GM12878 (cell line): ENCODE results near the gene BUB1B. TPM values are rescaled to one million over a fixed set of nuclear protein-coding genes. Genes with fewer than 3 reads are reported as not detected.

Source experiments
- ATAC-seq: fragments of 200-7000 bp; cut with Tn5 transposase; 3 replicates; pipeline ENCODE4 v1.9.1; 2020; ENCODE audit warnings: mild to moderate bottlenecking, moderate library complexity
- BruUV-seq: library from RNA; stranded (reverse); fragments of 400-500 nt; replicated peaks from 2 replicates; lab custom pipeline; 2021; lab: Mats Ljungman, UMichigan
- CTCF ChIA-PET: fragments of 300-600 bp; sonication (Branson Sonifier 250); formaldehyde crosslinking; extraction: SDS; loops from one replicate; lab custom pipeline; 2021; ENCODE audit warnings: inconsistent platforms; lab: Yijun Ruan, JAX
- POLR2A ChIA-PET: fragments of 350-600 bp; formaldehyde crosslinking; extraction: SDS; loops from one replicate; lab custom pipeline; 2021; ENCODE audit warnings: inconsistent platforms; lab: Charles Lee
- RAD21 ChIA-PET: fragments of 300-600 bp; sonication (Branson Sonifier 250); formaldehyde crosslinking; loops from one replicate; lab custom pipeline; 2023; ENCODE audit warnings: antibody characterized with exemption; ENCODE audit not compliant: unreplicated experiment; lab: Charles Lee
- SMC1A ChIA-PET: fragments of 300-600 bp; sonication (Branson Sonifier 250); formaldehyde crosslinking; loops from one replicate; lab custom pipeline; 2023; ENCODE audit not compliant: unreplicated experiment, uncharacterized antibody; lab: Charles Lee
- DNase-seq: peaks from one replicate; pipeline ENCODE4 v3.0.0-alpha.2; 2011; ENCODE audit warnings: low read depth, low spot score
- FAIRE-seq: peaks from 3 replicates; lab custom pipeline; 2011; peaks lifted over from hg19 to GRCh38; lab: Jason Lieb, UNC
- H2AFZ ChIP-seq: 2 replicates; pipeline ENCODE4 v1.6.0; 2011; ENCODE audit warnings: low read depth, low read length, control low read depth; ENCODE audit not compliant: control insufficient read depth
- H3K27ac ChIP-seq: 2 replicates; pipeline ENCODE4 v1.5.1; 2011; ENCODE audit warnings: control low read depth; ENCODE audit not compliant: control insufficient read depth, insufficient read depth
- H3K27me3 ChIP-seq, 2 experiments: replicated peaks in 1 of 2; 2 replicates each; pipeline versions ENCODE4 v1.6.0 to v1.6.1; 2011; ENCODE audit warnings: low read length in 1 of 2; ENCODE audit not compliant: control insufficient read depth in 2 of 2, insufficient read depth in 2 of 2
- H3K36me3 ChIP-seq, 2 experiments: 2 replicates each; pipeline ENCODE4 v1.5.1; 2011; ENCODE audit warnings: low read length in 1 of 2; ENCODE audit not compliant: control insufficient read depth in 2 of 2, insufficient read depth in 2 of 2
- H3K4me1 ChIP-seq: 2 replicates; pipeline ENCODE4 v1.6.1; 2011; ENCODE audit warnings: mild to moderate bottlenecking, low read length, moderate library complexity, mixed read lengths; ENCODE audit not compliant: control insufficient read depth, insufficient read depth
- H3K4me2 ChIP-seq: 2 replicates; pipeline ENCODE4 v1.6.0; 2011; ENCODE audit warnings: control low read depth; ENCODE audit not compliant: control insufficient read depth, insufficient read depth
- H3K4me3 ChIP-seq: fragments of 200-600 bp; sonication (generic); 2 replicates; pipeline ENCODE4 v1.5.1; 2016
- H3K79me2 ChIP-seq: 2 replicates; pipeline ENCODE4 v1.6.0; 2011; ENCODE audit warnings: low read length; ENCODE audit not compliant: control insufficient read depth, insufficient read depth
- H3K9ac ChIP-seq: 2 replicates; pipeline ENCODE4 v1.8.0; 2011; ENCODE audit warnings: low read length, control low read depth, mixed read lengths; ENCODE audit not compliant: control insufficient read depth, insufficient read depth
- H3K9me3 ChIP-seq: replicated peaks from 3 replicates; pipeline ENCODE4 v1.5.1; 2011; ENCODE audit warnings: mild to moderate bottlenecking, low read length; ENCODE audit not compliant: control insufficient read depth, insufficient read depth
- H4K20me1 ChIP-seq: 2 replicates; pipeline ENCODE4 v1.6.0; 2011; ENCODE audit not compliant: control insufficient read depth, insufficient read depth
- CREB1 ChIP-seq: IDR thresholded peaks from 2 replicates; pipeline ENCODE4 v1.6.1; 2012; ENCODE audit warnings: low read depth, mild to moderate bottlenecking, inconsistent platforms
- EED ChIP-seq: sonication (generic); IDR thresholded peaks from 2 replicates; pipeline ENCODE4 v1.6.1; 2016; ENCODE audit warnings: antibody characterized with exemption, low read depth
- HSF1 ChIP-seq: fragments of 150-350 bp; IDR thresholded peaks from 2 replicates; pipeline ENCODE4 v1.6.1; 2014; ENCODE audit warnings: mild to moderate bottlenecking, low read depth, low read length
- MYC ChIP-seq: IDR thresholded peaks from 2 replicates; pipeline ENCODE4 v1.6.1; 2011; ENCODE audit warnings: mild to moderate bottlenecking, low read length, moderate library complexity, inconsistent platforms; ENCODE audit not compliant: insufficient read depth, insufficient replicate concordance, insufficient read length, severe bottlenecking
- NFIC ChIP-seq: IDR thresholded peaks from 2 replicates; pipeline ENCODE4 v1.6.1; 2012; ENCODE audit warnings: low read depth, mild to moderate bottlenecking, inconsistent platforms, low read length, moderate library complexity
- NR2C2 ChIP-seq: IDR thresholded peaks from 2 replicates; pipeline ENCODE4 v1.6.1; 2011; ENCODE audit warnings: borderline replicate concordance, low read depth; ENCODE audit not compliant: control insufficient read depth, insufficient read length
- PRDM15 ChIP-seq: fragments of 450-650 bp; formaldehyde crosslinking; IDR thresholded peaks from 2 replicates; pipeline ENCODE4 v1.4.0; 2020; ENCODE audit warnings: mild to moderate bottlenecking, moderate library complexity
- REST ChIP-seq: IDR thresholded peaks from 2 replicates; pipeline ENCODE4 v1.6.1; 2012; ENCODE audit warnings: mild to moderate bottlenecking, low read depth, low read length
- STAT1 ChIP-seq: fragments of 450-650 bp; conservative IDR thresholded peaks from 2 replicates; pipeline ENCODE4 v1.6.1; 2014; ENCODE audit warnings: antibody characterized with exemption, mild to moderate bottlenecking
- ZBTB33 ChIP-seq: fragments of 450-650 bp; IDR thresholded peaks from 2 replicates; pipeline ENCODE4 v1.6.1; 2017; ENCODE audit warnings: mild to moderate bottlenecking
- WGBS: methylation state at CpG from one replicate; pipeline ENCODE4 v1.1.6; 2016; ENCODE audit warnings: low lambda C conversion rate; ENCODE audit not compliant: insufficient replicate concordance, insufficient coverage; ENCODE audit errors: missing lambda C conversion rate; 5-methylcytosine and 5-hydroxymethylcytosine counted together
- in situ Hi-C: fragments of 300-500 bp; cut with MboI; formaldehyde crosslinking; loops from 9 replicates; pipeline ENCODE4 v1.14.3; 2018; ENCODE audit warnings: mixed read lengths
- intact Hi-C: fragments of 100-400 bp; cut with micrococcal nuclease; formaldehyde crosslinking; loops from one replicate; pipeline ENCODE4 v1.14.2; 2022; ENCODE audit not compliant: unreplicated experiment
- polyA plus RNA-seq, 11 experiments: library from polyadenylated mRNA; depleted of rRNA in 4 of 11; unstranded in 6 of 11; stranded (reverse) in 5 of 11; fragments of >200 nt; fragmentation: Nextera tagmentation in 4 of 11; fragmentation: Illumina TruSeq in 1 of 11; extraction: Ambion mirVana in 4 of 11; extraction: Trizol in 1 of 11; gene quantifications; 1 replicate in 1 of 11; 2 replicates in 10 of 11; pipeline versions ENCODE4 v1.2.1 to v1.2.3, GENCODE V29; 2011 to 2016; ENCODE audit warnings: inconsistent platforms in 2 of 11, missing spikeins in 2 of 11, low read depth in 1 of 11
- total RNA-seq, 4 experiments: library from RNA; depleted of rRNA in 3 of 4; stranded (reverse); fragments of >200 nt in 3 of 4; fragmentation: Illumina TruSeq in 1 of 4; extraction: Trizol in 1 of 4; gene quantifications; 2 replicates each; pipeline versions ENCODE4 v1.2.1 to v1.2.3, GENCODE V29; 2013 to 2021
- TF ChIP-seq, protein P1 (sequence below): IDR thresholded peaks from 2 replicates; pipeline ENCODE4 v1.6.1; 2012; ENCODE audit warnings: low read depth, low read length, improper control_type of control experiment

BUB1B gene
- total and polyA plus RNA-seq, 10 of the 15 experiments (the other 5 are each of a cell fraction or from before 2014, with no cell fraction given): 29.1 to 98.6 (median 77.3) TPM

GRCh38 chr15:40267670-40268069, 106.8 kb downstream of the BUB1B start:
- ChIA-PET POLR2A (interaction anchor here (1.1 kb wide), 1 partner anchor 12 kb away, joined by 3 read pairs; no protein-coding TSS in a partner anchor), SMC1A (no interaction called here), CTCF (interaction anchor here (1.2 to 2.9 kb wide), 3 partner anchors 13 to 50 kb away, joined by 3 to 14 read pairs (median 4); no protein-coding TSS in a partner anchor)
- no peak for DNase-seq
- Histone ChIP-seq H3K4me3 (no peak overlapping the region), H3K27me3 (no peaks in the 10 kb centered on the region), H3K27ac (no peak overlapping the region), H3K36me3 (no peaks in the 10 kb centered on the region), H2AFZ (no peak overlapping the region), H3K79me2 (no peaks in the 10 kb centered on the region), H3K9me3 (no peaks in the 10 kb centered on the region), H3K4me2 (no peak overlapping the region), H3K4me1 (no peaks in the 10 kb centered on the region)
- no peak for ATAC-seq
- in situ Hi-C loops: no loop called here
- BruUV-seq: no TSS peak
- TF ChIP-seq, protein P1, sequence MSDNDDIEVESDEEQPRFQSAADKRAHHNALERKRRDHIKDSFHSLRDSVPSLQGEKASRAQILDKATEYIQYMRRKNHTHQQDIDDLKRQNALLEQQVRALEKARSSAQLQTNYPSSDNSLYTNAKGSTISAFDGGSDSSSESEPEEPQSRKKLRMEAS: no peak
- TF ChIP-seq ZBTB33: no peak
- no peak for TF ChIP-seq REST
- TF ChIP-seq PRDM15 (CRISPR knock-in tag): no peak
- TF ChIP-seq EED: no peak
- no peak for TF ChIP-seq STAT1
- TF ChIP-seq NFIC: no peak
- TF ChIP-seq NR2C2: no peak
- no peak for TF ChIP-seq MYC
- no peak for TF ChIP-seq CREB1
- no peak for TF ChIP-seq HSF1
- TF ChIP-seq, all 136 proteins: peak for 0
- 18% methylated on average over 4 of the region's 4 CpGs for WGBS
- Histone ChIP-seq H3K9ac (no peak overlapping the region), H4K20me1 (no peaks in the 10 kb centered on the region)
- no peak for FAIRE-seq
- intact Hi-C loops: no loop called here
- RAD21 ChIA-PET: no interaction called here
